ENCODE results near the gene TOX4.
"Not testable (repeated sequence)": the region's sequence is repeated elsewhere in the genome, so short reads cannot be mapped to it uniquely, and the experiment has no call there.

TOX4 gene

GRCh38 chr14:21535545-21536417, 58.8 kb downstream of the TOX4 start:
- DNase-seq = no peak

DNA sequence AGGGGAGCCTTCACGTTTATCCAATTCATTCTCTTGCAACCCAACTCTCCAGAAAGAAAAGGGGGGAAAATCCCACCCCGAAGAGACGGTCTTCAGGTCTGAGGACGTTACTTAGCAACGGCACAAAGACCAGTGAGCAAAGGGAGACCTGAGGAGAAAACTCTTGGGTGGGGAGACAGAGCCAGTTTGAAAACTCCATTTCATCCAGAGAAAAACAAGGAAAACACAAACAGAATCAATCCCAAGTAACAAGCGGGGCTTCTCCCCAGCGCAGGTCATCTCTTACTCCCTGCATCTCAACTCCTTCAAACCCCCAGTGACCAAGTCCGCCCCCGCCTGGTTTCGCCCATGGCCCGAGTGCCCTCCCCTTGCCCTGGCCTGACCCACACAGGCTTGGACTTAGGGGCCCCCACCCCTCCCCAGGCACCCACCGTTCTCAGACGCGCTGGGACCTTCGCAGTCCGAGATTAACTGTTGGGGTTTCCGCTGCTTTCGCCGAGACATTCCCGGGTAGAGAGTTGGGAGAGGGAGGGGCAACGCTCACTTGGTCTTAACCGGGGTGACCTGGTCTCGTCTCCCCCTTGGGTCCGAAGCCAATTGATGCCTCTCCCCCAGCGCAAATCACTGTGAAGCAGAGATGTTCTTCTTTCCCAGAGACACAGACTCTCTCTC, 59.6 kb downstream of the TOX4 start:
- DNase-seq = no peak

GRCh38 chr14:21537090-21537424, 60.1 kb downstream of the TOX4 start:
- no peak for DNase-seq

DNA sequence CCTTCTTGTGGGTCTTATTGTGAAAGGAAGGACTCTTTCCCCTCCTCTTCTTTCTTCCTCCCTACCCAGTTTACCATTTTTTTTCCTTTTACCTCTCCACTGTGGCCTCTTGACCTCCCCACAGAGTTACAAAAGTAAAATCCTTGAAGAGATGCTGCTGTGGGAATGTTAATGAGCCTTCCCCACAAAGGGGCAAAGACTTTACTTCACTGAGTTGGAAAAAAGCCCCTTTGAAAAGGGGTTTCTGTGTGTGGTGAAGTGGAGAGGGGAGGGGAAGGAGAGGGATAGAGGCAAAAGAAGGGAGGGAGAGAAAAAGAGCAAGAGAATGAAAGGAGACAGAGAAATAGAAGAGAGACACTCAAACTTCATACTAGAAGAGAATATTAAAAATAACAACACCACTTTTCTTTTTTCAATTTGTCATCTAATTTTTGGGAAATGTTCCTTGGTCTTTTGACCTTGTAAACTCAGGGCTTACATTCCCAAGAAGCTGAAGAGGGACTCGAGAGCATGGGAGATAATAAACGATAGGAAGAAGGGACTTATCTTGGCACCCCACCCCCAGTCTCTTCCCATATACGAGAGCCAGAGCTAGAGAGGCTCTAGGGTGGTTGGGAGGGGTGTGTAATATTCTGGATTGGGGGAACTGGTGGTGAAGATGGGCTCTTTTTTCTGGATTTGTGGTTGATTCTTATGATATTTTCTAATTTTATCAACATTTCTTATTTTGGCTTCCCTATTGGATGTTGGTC, 62.4 kb downstream of the TOX4 start:
- no peak for DNase-seq

DNA sequence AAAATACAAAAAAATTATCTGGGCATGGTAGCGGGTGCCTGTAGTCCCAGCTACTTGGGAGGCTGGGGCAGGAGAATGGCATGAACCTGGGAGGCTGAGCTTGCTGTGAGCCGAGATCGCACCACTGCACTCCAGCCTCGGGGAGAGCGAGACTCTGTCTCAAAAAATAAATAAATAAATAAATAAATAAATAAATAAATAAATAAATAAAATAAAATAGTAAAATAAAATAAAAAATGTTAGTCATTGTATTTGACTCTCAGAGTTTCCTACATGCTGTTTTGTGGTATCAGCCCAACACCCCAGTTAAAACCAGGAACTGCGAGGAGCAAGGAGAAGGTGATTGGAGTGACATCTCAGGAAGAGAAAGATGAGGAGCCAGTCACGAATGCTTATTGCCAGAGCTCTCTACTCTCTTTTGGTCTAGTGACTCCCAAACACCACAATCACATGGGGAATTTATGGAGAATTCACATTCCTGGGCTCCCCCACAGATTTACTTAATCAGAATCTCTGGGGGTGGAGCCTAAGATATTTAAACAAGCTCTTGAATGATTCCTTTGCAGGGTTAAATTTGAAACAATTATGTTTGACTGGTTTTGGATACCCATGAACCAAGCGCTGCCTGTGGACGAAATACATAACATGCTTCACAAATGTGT, 64.5 kb downstream of the TOX4 start:
- no peak for DNase-seq

DNA sequence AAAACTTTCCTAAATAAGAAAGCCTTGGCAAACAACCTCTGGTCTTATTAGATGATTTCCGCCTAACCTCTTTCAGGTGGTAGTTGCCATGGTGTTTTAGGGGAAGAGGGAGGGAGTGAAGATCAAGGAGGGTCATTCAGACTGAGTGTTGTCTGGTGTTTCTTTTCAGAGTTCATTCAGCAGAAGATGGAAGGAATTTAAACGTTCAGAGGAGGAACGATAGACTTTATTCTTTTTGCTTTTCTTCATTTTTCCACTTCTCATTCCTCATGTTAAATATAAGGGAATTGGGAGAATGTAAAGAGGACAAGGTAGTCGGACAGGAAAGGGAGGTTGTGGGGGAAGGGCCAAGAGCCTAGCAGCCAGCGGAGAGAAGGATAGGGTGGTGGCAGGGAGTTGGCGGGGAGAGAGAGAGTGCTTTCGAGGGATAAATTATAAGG, 66.5 kb downstream of the TOX4 start:
- DNase-seq = no peak

DNA sequence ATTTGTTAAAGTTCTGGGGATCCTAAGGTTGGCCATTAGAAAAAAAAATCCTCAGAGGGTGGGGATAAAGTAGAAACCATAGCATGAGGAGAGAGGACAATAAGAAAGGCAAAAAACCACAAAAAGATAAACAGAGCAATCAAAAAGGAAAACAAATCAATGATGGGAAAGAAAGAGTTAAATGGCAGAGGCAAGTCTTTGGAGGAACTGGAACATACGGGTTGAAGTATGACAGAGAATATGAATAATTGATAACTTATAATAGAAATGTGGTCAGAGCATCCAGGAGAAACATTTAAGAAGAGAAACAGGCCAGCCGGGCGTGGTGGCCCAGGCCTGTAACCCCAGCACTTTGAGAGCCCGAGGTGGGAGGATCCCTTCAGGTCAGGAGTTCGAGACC, 67.0 kb downstream of the TOX4 start:
- no peak for DNase-seq

DNA sequence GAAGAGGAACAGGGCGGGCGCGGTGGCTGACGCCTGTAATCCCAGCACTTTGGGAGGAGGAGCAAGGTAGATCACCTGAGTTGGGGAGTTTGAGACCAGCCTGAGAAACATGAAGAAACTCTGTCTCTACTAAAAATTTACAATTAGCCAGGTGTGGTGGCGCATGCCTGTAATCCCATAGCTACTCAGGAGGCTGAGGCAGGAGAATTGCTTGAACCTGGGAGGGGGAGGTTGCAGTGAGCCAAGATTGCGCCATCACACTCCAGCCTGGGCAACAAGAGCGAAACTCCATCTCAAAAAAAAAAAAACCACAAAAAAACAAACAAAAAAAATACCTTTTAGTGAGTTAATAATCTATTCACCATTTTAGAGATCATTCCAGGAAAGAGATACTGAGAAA, 67.6 kb downstream of the TOX4 start:
- not testable (repeated sequence) for DNase-seq

Data from OCI-M1 (cell line).